Liver (tissue), 9 donors: Measurements from ENCODE around the gene TMEM94. TPM values are rescaled to one million over a fixed set of nuclear protein-coding genes. Genes with fewer than 3 reads are reported as not detected.
A peak's percentile ranks its signal among the peaks of the same experiment; 100 is the strongest.

Experiments
- DNase-seq: peaks from one replicate; pipeline ENCODE4 v3.0.0-alpha.2; 2017; ENCODE audit warnings: low spot score
- H3K27ac ChIP-seq, 2 donors: one replicate each; pipeline ENCODE4 v1.7.0; 2013; ENCODE audit warnings: inconsistent platforms in 2 of 2, low read length in 2 of 2, control low read depth in 1 of 2, low read depth in 1 of 2, mild to moderate bottlenecking in 1 of 2
- H3K27me3 ChIP-seq, 4 donors: one replicate each; pipeline versions ENCODE4 v1.6.1 to v1.7.0; 2013; ENCODE audit warnings: low read length in 3 of 4, inconsistent platforms in 1 of 4, mild to moderate bottlenecking in 1 of 4, moderate library complexity in 1 of 4; ENCODE audit not compliant: control insufficient read depth in 4 of 4, insufficient read depth in 4 of 4
- H3K36me3 ChIP-seq, 4 donors: one replicate each; pipeline versions ENCODE4 v1.6.1 to v1.7.0; 2013; ENCODE audit warnings: low read length in 3 of 4, mild to moderate bottlenecking in 3 of 4, low read depth in 1 of 4, moderate library complexity in 1 of 4; ENCODE audit not compliant: control insufficient read depth in 4 of 4, insufficient read depth in 3 of 4
- H3K4me1 ChIP-seq, 4 donors: one replicate each; pipeline versions ENCODE4 v1.6.1 to v1.7.0; 2013; ENCODE audit warnings: low read length in 3 of 4, mild to moderate bottlenecking in 3 of 4, moderate library complexity in 1 of 4; ENCODE audit not compliant: control insufficient read depth in 4 of 4, insufficient read depth in 4 of 4
- H3K4me3 ChIP-seq, 3 donors: one replicate each; pipeline versions ENCODE4 v1.6.1 to v1.7.0; 2013; ENCODE audit warnings: low read length in 3 of 3, control low read depth in 1 of 3, low read depth in 1 of 3, mild to moderate bottlenecking in 1 of 3
- H3K9ac ChIP-seq, 2 donors: one replicate each; pipeline ENCODE4 v1.7.0; 2013; ENCODE audit warnings: low read length in 2 of 2, mild to moderate bottlenecking in 2 of 2, moderate library complexity in 2 of 2, control low read depth in 1 of 2, low read depth in 1 of 2
- H3K9me3 ChIP-seq, 4 donors: one replicate each; pipeline versions ENCODE4 v1.6.1 to v1.7.0; 2013; ENCODE audit warnings: low read length in 3 of 4; ENCODE audit not compliant: control insufficient read depth in 4 of 4
- EGR1 ChIP-seq, 2 donors: IDR thresholded peaks; 2 replicates each; pipeline ENCODE4 v1.6.1; 2016 to 2018; ENCODE audit warnings: antibody characterized with exemption in 2 of 2, low read depth in 2 of 2
- FOXA1 ChIP-seq: IDR thresholded peaks from 2 replicates; pipeline ENCODE4 v1.6.1; 2016; ENCODE audit warnings: antibody characterized with exemption
- FOXA2 ChIP-seq: IDR thresholded peaks from 2 replicates; pipeline ENCODE4 v1.6.1; 2016; ENCODE audit warnings: antibody characterized with exemption
- GABPA ChIP-seq, 2 donors: IDR thresholded peaks in 1 of 2; conservative IDR thresholded peaks in 1 of 2; 2 replicates each; pipeline ENCODE4 v1.6.1; 2016; ENCODE audit warnings: antibody characterized with exemption in 2 of 2, mild to moderate bottlenecking in 1 of 2, moderate library complexity in 1 of 2
- HNF4A ChIP-seq, 2 donors: conservative IDR thresholded peaks; 2 replicates each; pipeline ENCODE4 v1.6.1; 2016; ENCODE audit warnings: antibody characterized with exemption in 2 of 2, mild to moderate bottlenecking in 2 of 2
- HNF4G ChIP-seq: IDR thresholded peaks from 2 replicates; pipeline ENCODE4 v1.6.1; 2016; ENCODE audit warnings: antibody characterized with exemption
- JUND ChIP-seq, 2 donors: IDR thresholded peaks; 2 replicates each; pipeline ENCODE4 v1.6.1; 2016; ENCODE audit warnings: antibody characterized with exemption in 2 of 2
- MAX ChIP-seq: IDR thresholded peaks from 2 replicates; pipeline ENCODE4 v1.6.1; 2016; ENCODE audit warnings: antibody characterized with exemption
- NR2F2 ChIP-seq: IDR thresholded peaks from 2 replicates; pipeline ENCODE4 v1.6.1; 2016; ENCODE audit warnings: antibody characterized with exemption
- RXRA ChIP-seq, 2 donors: IDR thresholded peaks; 2 replicates each; pipeline ENCODE4 v1.6.1; 2017 to 2018; ENCODE audit warnings: antibody characterized with exemption in 2 of 2, mild to moderate bottlenecking in 1 of 2
- SP1 ChIP-seq: IDR thresholded peaks from 2 replicates; pipeline ENCODE4 v1.6.1; 2018; ENCODE audit warnings: antibody characterized with exemption, mild to moderate bottlenecking
- TAF1 ChIP-seq: conservative IDR thresholded peaks from 2 replicates; pipeline ENCODE4 v1.6.1; 2016; ENCODE audit warnings: antibody characterized with exemption, mild to moderate bottlenecking
- YY1 ChIP-seq: IDR thresholded peaks from 2 replicates; pipeline ENCODE4 v1.6.1; 2016; ENCODE audit warnings: antibody characterized with exemption, mild to moderate bottlenecking
- ZBTB33 ChIP-seq: IDR thresholded peaks from 2 replicates; pipeline ENCODE4 v1.6.1; 2016; ENCODE audit warnings: antibody characterized with exemption
- WGBS: extraction: QIAGEN DNeasy Blood & Tissue Kit; methylation state at CpG from one replicate; pipeline ENCODE4 v1.1.7; 2013; 5-methylcytosine and 5-hydroxymethylcytosine counted together
- polyA plus RNA-seq, 2 donors: library from polyadenylated mRNA; stranded (reverse) in 1 of 2; unstranded in 1 of 2; fragments of 200-250 nt in 1 of 2; fragments of >200 nt in 1 of 2; fragmentation: Nextera tagmentation in 1 of 2; extraction: Ambion mirVana in 1 of 2; gene quantifications; one replicate each; pipeline versions ENCODE4 v1.2.1 to v1.2.3, GENCODE V29; 2013 to 2015
- total RNA-seq, 2 donors: library from RNA; depleted of rRNA; stranded (reverse); fragments of >200 nt; gene quantifications; one replicate each; pipeline ENCODE4 v1.2.3, GENCODE V29; 2014
- TF ChIP-seq, protein P1 (sequence below): IDR thresholded peaks from 2 replicates; pipeline ENCODE4 v1.6.1; 2016; ENCODE audit warnings: antibody characterized with exemption
- TF ChIP-seq, protein P2 (sequence below): fragments of 150-350 bp; IDR thresholded peaks from 2 replicates; pipeline ENCODE4 v1.5.1; 2017; ENCODE audit warnings: improper control_type of control experiment, low read depth, low read length; ENCODE audit not compliant: missing input control
- TF ChIP-seq, protein P3 (sequence below): IDR thresholded peaks from 2 replicates; pipeline ENCODE4 v1.6.1; 2016; ENCODE audit warnings: antibody characterized with exemption, mild to moderate bottlenecking
- donor health status: healthy.
- donor health status: healthy.
- donor health status: healthy.
- donor health status: healthy.
- donor health status: healthy.

The TMEM94 gene
- total and polyA plus RNA-seq, 4 donors: 15.6 to 31.0 (median 20.1) TPM

GRCh38 chr17:75531721-75532072 lies 75.3 kb downstream of the TMEM94 start (continued):
- no peak for TF ChIP-seq NR2F2

DNA sequence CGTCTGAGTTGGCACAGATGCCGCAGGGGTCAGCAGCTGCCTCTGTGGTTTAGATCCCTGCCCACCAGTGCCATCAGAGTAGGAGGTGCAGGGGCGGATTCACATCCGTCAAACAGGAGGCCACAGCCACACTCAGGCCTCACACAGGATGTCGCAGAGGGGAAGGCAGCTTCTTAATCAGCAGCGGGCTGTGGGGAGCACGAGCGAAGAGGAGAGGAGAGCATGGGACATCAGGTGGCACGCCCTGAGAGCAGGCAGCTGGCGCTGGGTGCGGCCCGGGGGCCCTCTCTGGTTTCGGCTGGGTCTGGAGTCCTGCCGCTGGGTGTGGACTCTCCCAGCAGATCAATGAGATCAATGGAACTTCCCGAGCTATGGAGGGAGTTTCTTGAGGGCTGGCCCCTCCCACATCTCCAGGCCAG lies 78.7 kb downstream of the TMEM94 start:
- H3K9ac ChIP-seq: no peak overlapping the region
- DNase-seq: peak; percentile 62
- H3K27me3 ChIP-seq: no peaks in the 10 kb centered on the region
- no peak overlapping the region for H3K4me3 ChIP-seq
- peaks cover 0 to 10% (median 3%) of the 10 kb centered on the region in 4 donors for H3K36me3 ChIP-seq
- H3K9me3 ChIP-seq: no peaks in the 10 kb centered on the region
- 70% methylated on average over 15 of the region's 15 CpGs for WGBS
- no peak overlapping the region for H3K27ac ChIP-seq
- H3K4me1 ChIP-seq: peaks cover 3 to 20% (median 12%) of the 10 kb centered on the region in 4 donors
- TF ChIP-seq JUND (IDR thresholded peaks at IDR 0.05): no peak
- no peak for TF ChIP-seq EGR1 (IDR thresholded peaks at IDR 0.05; ENCODE audit: low read depth in 2 of 2)
- TF ChIP-seq, protein P1, sequence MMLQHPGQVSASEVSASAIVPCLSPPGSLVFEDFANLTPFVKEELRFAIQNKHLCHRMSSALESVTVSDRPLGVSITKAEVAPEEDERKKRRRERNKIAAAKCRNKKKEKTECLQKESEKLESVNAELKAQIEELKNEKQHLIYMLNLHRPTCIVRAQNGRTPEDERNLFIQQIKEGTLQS: no peak
- no peak for TF ChIP-seq NR2F2
- TF ChIP-seq MAX: no peak
- no peak for TF ChIP-seq TAF1
- TF ChIP-seq SP1: no peak
- TF ChIP-seq FOXA1: no peak
- TF ChIP-seq, protein P2, sequence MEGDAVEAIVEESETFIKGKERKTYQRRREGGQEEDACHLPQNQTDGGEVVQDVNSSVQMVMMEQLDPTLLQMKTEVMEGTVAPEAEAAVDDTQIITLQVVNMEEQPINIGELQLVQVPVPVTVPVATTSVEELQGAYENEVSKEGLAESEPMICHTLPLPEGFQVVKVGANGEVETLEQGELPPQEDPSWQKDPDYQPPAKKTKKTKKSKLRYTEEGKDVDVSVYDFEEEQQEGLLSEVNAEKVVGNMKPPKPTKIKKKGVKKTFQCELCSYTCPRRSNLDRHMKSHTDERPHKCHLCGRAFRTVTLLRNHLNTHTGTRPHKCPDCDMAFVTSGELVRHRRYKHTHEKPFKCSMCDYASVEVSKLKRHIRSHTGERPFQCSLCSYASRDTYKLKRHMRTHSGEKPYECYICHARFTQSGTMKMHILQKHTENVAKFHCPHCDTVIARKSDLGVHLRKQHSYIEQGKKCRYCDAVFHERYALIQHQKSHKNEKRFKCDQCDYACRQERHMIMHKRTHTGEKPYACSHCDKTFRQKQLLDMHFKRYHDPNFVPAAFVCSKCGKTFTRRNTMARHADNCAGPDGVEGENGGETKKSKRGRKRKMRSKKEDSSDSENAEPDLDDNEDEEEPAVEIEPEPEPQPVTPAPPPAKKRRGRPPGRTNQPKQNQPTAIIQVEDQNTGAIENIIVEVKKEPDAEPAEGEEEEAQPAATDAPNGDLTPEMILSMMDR: no peak
- TF ChIP-seq FOXA2: no peak
- TF ChIP-seq HNF4G: no peak
- no peak for TF ChIP-seq RXRA (IDR thresholded peaks at IDR 0.05)
- TF ChIP-seq ZBTB33: no peak
- TF ChIP-seq YY1: no peak
- TF ChIP-seq, protein P3, sequence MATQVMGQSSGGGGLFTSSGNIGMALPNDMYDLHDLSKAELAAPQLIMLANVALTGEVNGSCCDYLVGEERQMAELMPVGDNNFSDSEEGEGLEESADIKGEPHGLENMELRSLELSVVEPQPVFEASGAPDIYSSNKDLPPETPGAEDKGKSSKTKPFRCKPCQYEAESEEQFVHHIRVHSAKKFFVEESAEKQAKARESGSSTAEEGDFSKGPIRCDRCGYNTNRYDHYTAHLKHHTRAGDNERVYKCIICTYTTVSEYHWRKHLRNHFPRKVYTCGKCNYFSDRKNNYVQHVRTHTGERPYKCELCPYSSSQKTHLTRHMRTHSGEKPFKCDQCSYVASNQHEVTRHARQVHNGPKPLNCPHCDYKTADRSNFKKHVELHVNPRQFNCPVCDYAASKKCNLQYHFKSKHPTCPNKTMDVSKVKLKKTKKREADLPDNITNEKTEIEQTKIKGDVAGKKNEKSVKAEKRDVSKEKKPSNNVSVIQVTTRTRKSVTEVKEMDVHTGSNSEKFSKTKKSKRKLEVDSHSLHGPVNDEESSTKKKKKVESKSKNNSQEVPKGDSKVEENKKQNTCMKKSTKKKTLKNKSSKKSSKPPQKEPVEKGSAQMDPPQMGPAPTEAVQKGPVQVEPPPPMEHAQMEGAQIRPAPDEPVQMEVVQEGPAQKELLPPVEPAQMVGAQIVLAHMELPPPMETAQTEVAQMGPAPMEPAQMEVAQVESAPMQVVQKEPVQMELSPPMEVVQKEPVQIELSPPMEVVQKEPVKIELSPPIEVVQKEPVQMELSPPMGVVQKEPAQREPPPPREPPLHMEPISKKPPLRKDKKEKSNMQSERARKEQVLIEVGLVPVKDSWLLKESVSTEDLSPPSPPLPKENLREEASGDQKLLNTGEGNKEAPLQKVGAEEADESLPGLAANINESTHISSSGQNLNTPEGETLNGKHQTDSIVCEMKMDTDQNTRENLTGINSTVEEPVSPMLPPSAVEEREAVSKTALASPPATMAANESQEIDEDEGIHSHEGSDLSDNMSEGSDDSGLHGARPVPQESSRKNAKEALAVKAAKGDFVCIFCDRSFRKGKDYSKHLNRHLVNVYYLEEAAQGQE: no peak
- no peak for TF ChIP-seq HNF4A (conservative IDR thresholded peaks at IDR 0.05)
- TF ChIP-seq GABPA (IDR thresholded peaks at IDR 0.05 in 1 of 2, conservative IDR thresholded peaks at IDR 0.05 in 1 of 2): no peak
